Body of pancreas (tissue), 4 donors: ENCODE measurements around the gene CDH6. TPM values are rescaled to one million over a fixed set of nuclear protein-coding genes. Genes with fewer than 3 reads are reported as not detected.

Source experiments
- ATAC-seq: fragments of 150-250 bp; one replicate; pipeline ENCODE4 v1.9.1; 2016
- DNase-seq, 4 donors: peaks; one replicate each; pipeline ENCODE4 v3.0.0-alpha.2; 2019
- H3K27ac ChIP-seq, 4 donors: fragments of 200-600 bp; sonication (generic); 1 replicate in 3 of 4; 2 replicates in 1 of 4; pipeline versions ENCODE4 v1.5.1 to v1.6.1; 2016 to 2019; ENCODE audit warnings: mild to moderate bottlenecking in 1 of 4, mixed read lengths in 1 of 4, moderate library complexity in 1 of 4
- H3K27me3 ChIP-seq, 2 donors: fragments of 200-600 bp; sonication (generic); one replicate each; pipeline ENCODE4 v1.6.0; 2016; ENCODE audit warnings: mild to moderate bottlenecking in 1 of 2
- H3K36me3 ChIP-seq, 2 donors: fragments of 200-600 bp; sonication (generic); replicated peaks in 1 of 2; 2 replicates each; pipeline ENCODE4 v1.5.1; 2016; ENCODE audit warnings: low read depth in 2 of 2; ENCODE audit not compliant: insufficient read depth in 1 of 2
- H3K4me1 ChIP-seq: fragments of 200-600 bp; sonication (generic); one replicate; pipeline ENCODE4 v1.6.0; 2016
- H3K4me3 ChIP-seq, 2 donors: fragments of 200-600 bp; sonication (generic); 1 replicate in 1 of 2; 2 replicates in 1 of 2; pipeline ENCODE4 v1.5.1; 2016 to 2019
- H3K9me3 ChIP-seq, 3 donors: fragments of 200-600 bp; sonication (generic); 1 replicate in 2 of 3; 2 replicates in 1 of 3; pipeline ENCODE4 v1.5.1; 2016
- POLR2A ChIP-seq, 3 donors: fragments of 450-650 bp; IDR thresholded peaks; one replicate each; pipeline ENCODE4 v1.6.1; 2016; ENCODE audit warnings: antibody characterized with exemption in 3 of 3, mild to moderate bottlenecking in 2 of 3
- WGBS, 2 donors: methylation state at CpG; one replicate each; pipeline ENCODE4 v1.1.5; 2017; 5-methylcytosine and 5-hydroxymethylcytosine counted together
- intact Hi-C: fragments of 100-400 bp; cut with DNase I; formaldehyde crosslinking; loops from one replicate; pipeline ENCODE4 v1.15.1; 2023
- total RNA-seq, 2 donors: library from RNA; depleted of rRNA; stranded (reverse); fragments of >200 nt; gene quantifications; one replicate each; pipeline ENCODE4 v1.1.0, GENCODE V29; 2016
- TF ChIP-seq, protein P1 (sequence below), 7 experiments: fragments of 450-650 bp in 4 of 7; fragments of 200-600 bp in 3 of 7; sonication (generic) in 3 of 7; IDR thresholded peaks; one replicate each; pipeline ENCODE4 v1.5.1; 2016 to 2019; ENCODE audit warnings: antibody characterized with exemption in 7 of 7

The CDH6 gene
- total RNA-seq, 2 donors from 2014 or later = 0.78 to 0.99 TPM

DNA sequence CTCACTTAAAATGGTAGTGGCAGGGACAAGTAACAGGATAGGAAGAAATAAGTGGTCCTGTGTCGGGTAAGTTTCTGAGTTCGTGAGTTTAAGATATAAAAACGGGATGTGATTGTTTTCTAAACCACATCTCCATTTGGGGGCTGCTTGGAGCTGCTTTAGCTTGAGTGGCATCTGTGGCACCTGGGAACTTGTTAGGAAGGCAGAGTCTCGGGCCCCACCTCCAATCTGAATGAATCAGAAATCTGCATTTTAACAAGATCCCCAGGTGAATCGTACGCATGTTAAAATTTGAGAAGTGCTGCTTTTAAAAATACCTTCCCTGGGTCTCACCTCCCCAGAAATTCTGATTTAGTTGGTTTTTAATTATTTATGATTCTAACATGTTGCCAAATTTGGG lies 78.1 kb downstream of the CDH6 start:
- H3K4me1 ChIP-seq = no peaks in the 10 kb centered on the region
- WGBS, 2 donors = 60 to 63% methylated on average over 6 of the region's 6 CpGs

DNA sequence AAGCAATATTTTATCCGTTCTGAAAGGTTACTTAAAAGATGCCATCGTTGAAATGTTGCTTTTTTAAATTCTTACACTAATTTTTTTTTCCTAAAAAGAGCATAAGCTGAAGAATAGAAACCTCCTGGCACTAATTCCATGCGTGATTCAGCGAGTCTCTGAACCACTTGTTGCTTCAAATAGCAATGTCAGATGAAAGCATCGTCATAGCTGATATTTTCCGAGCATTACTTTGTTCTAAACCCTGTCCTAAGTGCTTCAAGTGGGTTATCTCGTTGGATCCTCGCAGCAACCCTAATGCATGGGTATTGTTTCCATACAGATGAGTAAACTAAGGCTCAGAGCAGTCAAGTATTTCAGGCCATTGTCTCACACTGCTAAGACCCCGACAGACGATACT lies 79.7 kb downstream of the CDH6 start:
- H3K4me3 ChIP-seq = no peak overlapping the region
- WGBS, 2 donors = 59% methylated on average over 10 of the region's 10 CpGs
- no peaks in the 10 kb centered on the region for H3K27me3 ChIP-seq
- ATAC-seq (no peak), DNase-seq (no peak)
- H3K4me1 ChIP-seq = no peaks in the 10 kb centered on the region
- no peak overlapping the region for H3K27ac ChIP-seq
- intact Hi-C loops = no loop called here
- TF ChIP-seq, protein P1, sequence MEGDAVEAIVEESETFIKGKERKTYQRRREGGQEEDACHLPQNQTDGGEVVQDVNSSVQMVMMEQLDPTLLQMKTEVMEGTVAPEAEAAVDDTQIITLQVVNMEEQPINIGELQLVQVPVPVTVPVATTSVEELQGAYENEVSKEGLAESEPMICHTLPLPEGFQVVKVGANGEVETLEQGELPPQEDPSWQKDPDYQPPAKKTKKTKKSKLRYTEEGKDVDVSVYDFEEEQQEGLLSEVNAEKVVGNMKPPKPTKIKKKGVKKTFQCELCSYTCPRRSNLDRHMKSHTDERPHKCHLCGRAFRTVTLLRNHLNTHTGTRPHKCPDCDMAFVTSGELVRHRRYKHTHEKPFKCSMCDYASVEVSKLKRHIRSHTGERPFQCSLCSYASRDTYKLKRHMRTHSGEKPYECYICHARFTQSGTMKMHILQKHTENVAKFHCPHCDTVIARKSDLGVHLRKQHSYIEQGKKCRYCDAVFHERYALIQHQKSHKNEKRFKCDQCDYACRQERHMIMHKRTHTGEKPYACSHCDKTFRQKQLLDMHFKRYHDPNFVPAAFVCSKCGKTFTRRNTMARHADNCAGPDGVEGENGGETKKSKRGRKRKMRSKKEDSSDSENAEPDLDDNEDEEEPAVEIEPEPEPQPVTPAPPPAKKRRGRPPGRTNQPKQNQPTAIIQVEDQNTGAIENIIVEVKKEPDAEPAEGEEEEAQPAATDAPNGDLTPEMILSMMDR (IDR thresholded peaks at IDR 0.05) = no peak
- no peak for TF ChIP-seq POLR2A (IDR thresholded peaks at IDR 0.05)
- H3K36me3 ChIP-seq = no peaks in the 10 kb centered on the region
- H3K9me3 ChIP-seq = no peaks in the 10 kb centered on the region

More for the DNA sequence above, 78.1 kb downstream of the CDH6 start:
- Histone ChIP-seq H3K27ac (no peak overlapping the region), H3K4me3 (no peak overlapping the region), H3K27me3 (no peaks in the 10 kb centered on the region), H3K36me3 (no peaks in the 10 kb centered on the region), H3K9me3 (no peaks in the 10 kb centered on the region)
- intact Hi-C loops = no loop called here
- TF ChIP-seq, protein P1 (IDR thresholded peaks at IDR 0.05) = no peak
- TF ChIP-seq POLR2A (IDR thresholded peaks at IDR 0.05) = no peak
- ATAC-seq (no peak), DNase-seq (no peak)

DNA sequence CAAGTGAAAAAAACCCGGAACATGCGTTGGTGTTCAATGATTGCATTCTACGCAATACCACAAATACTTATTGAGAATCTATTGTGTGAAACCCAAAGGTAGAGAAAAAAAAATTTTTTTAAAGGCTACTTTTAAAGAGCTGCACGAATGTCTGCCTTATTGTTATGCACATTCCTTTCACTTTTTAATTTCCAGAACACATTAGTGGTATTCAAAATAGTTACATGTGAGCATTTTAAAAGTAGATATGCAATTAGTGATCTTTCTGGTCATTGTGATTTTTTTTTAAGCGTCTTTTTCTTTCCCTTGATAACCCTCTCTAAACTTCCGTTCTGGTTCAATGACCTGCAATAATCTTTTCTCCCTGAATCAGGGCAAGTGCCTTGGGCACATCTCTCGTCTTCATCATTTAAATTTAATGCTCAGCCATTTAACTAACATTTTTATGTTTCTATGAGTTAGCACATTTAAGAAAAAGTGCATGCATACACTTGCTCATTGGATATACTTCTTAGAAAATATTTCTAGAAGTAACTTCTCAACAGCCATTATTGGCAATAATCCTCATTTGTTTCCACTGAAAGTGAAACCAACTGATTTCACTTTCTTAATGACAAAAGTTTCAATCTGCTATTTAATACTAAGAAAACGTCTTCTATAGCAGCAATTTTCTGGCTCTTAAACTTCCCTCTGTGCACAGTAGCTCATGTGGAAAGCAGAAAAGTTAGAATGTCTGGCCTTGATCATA lies 80.3 kb downstream of the CDH6 start:
- Histone ChIP-seq H3K4me3 (no peak overlapping the region), H3K4me1 (no peaks in the 10 kb centered on the region), H3K27ac (no peak overlapping the region), H3K27me3 (no peaks in the 10 kb centered on the region), H3K36me3 (no peaks in the 10 kb centered on the region), H3K9me3 (no peaks in the 10 kb centered on the region)
- 47 to 59% methylated on average over 8 of the region's 8 CpGs for WGBS, 2 donors
- ATAC-seq (no peak), DNase-seq (no peak)
- TF ChIP-seq, protein P1 (IDR thresholded peaks at IDR 0.05) = no peak
- no peak for TF ChIP-seq POLR2A (IDR thresholded peaks at IDR 0.05)
- intact Hi-C loops = no loop called here

DNA sequence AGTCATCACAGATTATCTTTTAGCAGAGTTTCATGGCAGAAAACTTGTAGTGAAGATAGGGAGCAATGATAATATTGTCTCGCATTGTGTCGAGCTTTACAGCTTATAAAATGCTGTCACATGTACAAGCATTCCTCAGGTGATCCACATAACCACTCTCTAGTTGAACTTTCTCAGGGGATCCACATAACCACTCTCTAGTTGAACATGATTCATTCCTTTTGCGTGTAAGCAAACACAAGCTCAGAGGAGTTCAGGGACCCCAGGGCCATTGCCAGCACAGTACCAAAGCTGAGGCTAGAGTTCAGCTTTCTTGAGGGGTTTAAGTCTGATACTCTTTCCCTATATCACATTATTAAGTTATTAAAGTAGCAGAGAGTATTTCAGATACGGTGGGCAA lies 86.7 kb downstream of the CDH6 start:
- no peak overlapping the region for H3K27ac ChIP-seq
- ATAC-seq (no peak), DNase-seq (no peak)
- TF ChIP-seq POLR2A (IDR thresholded peaks at IDR 0.05) = no peak
- TF ChIP-seq, protein P1 (IDR thresholded peaks at IDR 0.05) = no peak
- H3K27me3 ChIP-seq = no peaks in the 10 kb centered on the region
- intact Hi-C loops = no loop called here
- no peaks in the 10 kb centered on the region for H3K4me1 ChIP-seq
- no peaks in the 10 kb centered on the region for H3K36me3 ChIP-seq
- no peak overlapping the region for H3K4me3 ChIP-seq
- 61 to 69% methylated on average over 4 of the region's 4 CpGs for WGBS, 2 donors
- no peaks in the 10 kb centered on the region for H3K9me3 ChIP-seq

DNA sequence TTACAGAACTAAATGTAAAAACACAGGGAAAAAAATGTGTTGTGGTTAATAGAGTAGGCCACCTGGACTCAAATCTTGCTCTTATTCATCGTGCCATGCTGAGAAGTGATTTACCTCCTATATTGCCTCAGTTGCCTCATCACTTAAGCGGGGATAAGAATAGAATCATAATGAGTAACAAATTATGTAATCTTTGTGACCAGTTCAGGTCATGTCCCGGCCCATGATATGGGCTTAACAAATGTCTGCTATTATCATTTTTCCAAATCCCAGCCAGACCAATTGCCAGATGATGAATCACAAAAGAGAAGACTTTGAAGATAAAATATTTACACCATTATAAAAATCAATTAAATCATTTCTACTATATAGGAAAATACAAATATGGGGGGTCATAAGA lies 89.8 kb downstream of the CDH6 start:
- intact Hi-C loops = no loop called here
- no peak for TF ChIP-seq POLR2A (IDR thresholded peaks at IDR 0.05)
- TF ChIP-seq, protein P1 (IDR thresholded peaks at IDR 0.05) = no peak
- no peaks in the 10 kb centered on the region for H3K27me3 ChIP-seq
- H3K27ac ChIP-seq = no peak overlapping the region
- H3K4me1 ChIP-seq = no peaks in the 10 kb centered on the region
- H3K4me3 ChIP-seq = no peak overlapping the region
- no peak for ATAC-seq
- DNase-seq = no peak
- no peaks in the 10 kb centered on the region for H3K36me3 ChIP-seq
- WGBS, 2 donors = 29 to 41% methylated on average over 3 of the region's 3 CpGs
- H3K9me3 ChIP-seq = no peaks in the 10 kb centered on the region
